Aorta (tissue), 5 donors: ENCODE data around the gene TEKTIP1. TPM values are rescaled to one million over a fixed set of nuclear protein-coding genes. Genes with fewer than 3 reads are reported as not detected.
"Not testable (repeated sequence)": the region's sequence is repeated elsewhere in the genome, so short reads cannot be mapped to it uniquely, and the experiment has no call there.

Experiments used
- ATAC-seq: fragments of 200-7000 bp; cut with Tn5 transposase; one replicate; pipeline ENCODE4 v1.9.1; 2022; ENCODE audit warnings: moderate library complexity; ENCODE audit not compliant: low FRiP score
- DNase-seq, 2 donors: peaks; one replicate each; pipeline ENCODE4 v3.0.0-alpha.2; 2020
- H3K27ac ChIP-seq, 2 donors: one replicate each; pipeline ENCODE4 v1.5.1; 2013; ENCODE audit warnings: low read length in 2 of 2, mild to moderate bottlenecking in 2 of 2, moderate library complexity in 2 of 2, control low read depth in 1 of 2, inconsistent platforms in 1 of 2, low read depth in 1 of 2
- H3K27me3 ChIP-seq, 2 donors: one replicate each; pipeline ENCODE4 v1.6.1; 2013; ENCODE audit warnings: control low read depth in 1 of 2, low read length in 1 of 2, mild to moderate bottlenecking in 1 of 2, moderate library complexity in 1 of 2; ENCODE audit not compliant: insufficient read depth in 2 of 2, control insufficient read depth in 1 of 2
- H3K36me3 ChIP-seq, 2 donors: one replicate each; pipeline ENCODE4 v1.6.1; 2013; ENCODE audit warnings: control low read depth in 1 of 2, low read length in 1 of 2, mild to moderate bottlenecking in 1 of 2; ENCODE audit not compliant: insufficient read depth in 2 of 2, control insufficient read depth in 1 of 2
- H3K4me1 ChIP-seq, 2 donors: one replicate each; pipeline ENCODE4 v1.6.1; 2013; ENCODE audit warnings: low read length in 2 of 2, control low read depth in 1 of 2, mild to moderate bottlenecking in 1 of 2, moderate library complexity in 1 of 2; ENCODE audit not compliant: insufficient read depth in 2 of 2, control insufficient read depth in 1 of 2
- H3K4me3 ChIP-seq, 2 donors: one replicate each; pipeline ENCODE4 v1.5.1; 2013; ENCODE audit warnings: low read length in 2 of 2, control low read depth in 1 of 2, mild to moderate bottlenecking in 1 of 2
- H3K9me3 ChIP-seq: one replicate; pipeline ENCODE4 v1.6.1; 2013; ENCODE audit warnings: mild to moderate bottlenecking, low read length; ENCODE audit not compliant: control insufficient read depth
- WGBS, 2 donors: extraction: QIAGEN DNeasy Blood & Tissue Kit; methylation state at CpG; one replicate each; pipeline ENCODE4 v1.1.7; 2013; 5-methylcytosine and 5-hydroxymethylcytosine counted together
- intact Hi-C, 2 donors: fragments of 100-400 bp; cut with DNase I; formaldehyde crosslinking; loops; one replicate each; pipeline versions ENCODE4 v1.14.2 to v1.15.0; 2022
- polyA plus RNA-seq, 2 donors: library from polyadenylated mRNA; stranded (reverse); fragments of 200-250 nt; gene quantifications; one replicate each; pipeline ENCODE4 v1.2.3, GENCODE V29; 2013
- total RNA-seq, 2 donors: library from RNA; stranded (reverse); fragmentation: NEBNext Ultra II Directional; extraction: Animal tissue kit (Norgen Biotek cat#: 25700); gene quantifications; one replicate each; pipeline ENCODE4 v1.2.1, GENCODE V29; 2021
- donor health status: healthy with polysubstance abuse.
- donor health status: Bipolar disorder and iron deficiency.
- donor health status: DM: no; HTN: no; CAD: no.
- donor health status: DM: no; HTN: no; CAD: no.
- donor health status: DM: yes; HTN: yes; CAD: no.

TEKTIP1 gene
- total and polyA plus RNA-seq, 4 donors = 0.46 to 2.4 (median 1.8) TPM; not detected in 1

- DNase-seq = no peak
- 88 to 90% methylated on average over 26 to 28 of the region's 28 CpGs for WGBS, 2 donors
- Histone ChIP-seq H3K4me3 (no peak overlapping the region), H3K27ac (no peak overlapping the region), H3K9me3 (no peaks in the 10 kb centered on the region), H3K4me1 (no peaks in the 10 kb centered on the region), H3K36me3 (peaks cover 0 to 3% of the 10 kb centered on the region in 2 donors), H3K27me3 (no peaks in the 10 kb centered on the region)
- intact Hi-C loops = no loop called here
- no peak for ATAC-seq
Measured at GRCh38 chr19:3526507-3527237, 12.3 kb upstream of the TEKTIP1 start.

GRCh38 chr19:3527238-3527910 lies 11.6 kb upstream of the TEKTIP1 start:
- intact Hi-C loops = no loop called here
- 92 to 96% methylated on average over 20 to 21 of the region's 21 CpGs for WGBS, 2 donors
- Histone ChIP-seq H3K9me3 (no peaks in the 10 kb centered on the region), H3K27me3 (no peaks in the 10 kb centered on the region), H3K36me3 (peaks cover 0 to 5% of the 10 kb centered on the region in 2 donors), H3K4me1 (no peaks in the 10 kb centered on the region), H3K27ac (no peak overlapping the region), H3K4me3 (no peak overlapping the region)
- ATAC-seq = no peak
- DNase-seq = no peak

GRCh38 chr19:3528080-3528479 lies 10.9 kb upstream of the TEKTIP1 start:
- no peaks in the 10 kb centered on the region for H3K4me1 ChIP-seq
- DNase-seq = no peak
- H3K27me3 ChIP-seq = no peaks in the 10 kb centered on the region
- intact Hi-C loops = no loop called here
- no peak overlapping the region for H3K4me3 ChIP-seq
- ATAC-seq = no peak
- H3K9me3 ChIP-seq = no peaks in the 10 kb centered on the region
- no peak overlapping the region for H3K27ac ChIP-seq
- H3K36me3 ChIP-seq = peaks cover 0 to 5% of the 10 kb centered on the region in 2 donors
- 98 to 99% methylated on average over 14 of the region's 14 CpGs for WGBS, 2 donors

GRCh38 chr19:3528539-3529211 lies 10.3 kb upstream of the TEKTIP1 start:
- DNase-seq (no peak), ATAC-seq (no peak)
- Histone ChIP-seq H3K4me3 (no peak overlapping the region), H3K36me3 (peaks cover 0 to 5% of the 10 kb centered on the region in 2 donors), H3K27me3 (no peaks in the 10 kb centered on the region), H3K4me1 (no peaks in the 10 kb centered on the region), H3K9me3 (no peaks in the 10 kb centered on the region), H3K27ac (no peak overlapping the region)
- WGBS, 2 donors = 93 to 97% methylated on average over 20 of the region's 20 CpGs
- intact Hi-C loops = no loop called here

GRCh38 chr19:3529299-3529698 lies 9.7 kb upstream of the TEKTIP1 start:
- H3K27me3 ChIP-seq, H3K36me3 ChIP-seq, H3K4me1 ChIP-seq, H3K27ac ChIP-seq, DNase-seq, intact Hi-C loops, ATAC-seq, H3K4me3 ChIP-seq, H3K9me3 ChIP-seq: not testable (repeated sequence)
- WGBS, 2 donors = 99 to 100% methylated on average over 7 of the region's 7 CpGs

- peaks cover 0 to 5% of the 10 kb centered on the region in 2 donors for H3K36me3 ChIP-seq
- H3K27ac ChIP-seq = no peak overlapping the region
- intact Hi-C loops = no loop called here
- H3K4me3 ChIP-seq = no peak overlapping the region
- no peaks in the 10 kb centered on the region for H3K4me1 ChIP-seq
- 97% methylated on average over 12 of the region's 12 CpGs for WGBS, 2 donors
- no peak for ATAC-seq
- DNase-seq = no peak
- H3K27me3 ChIP-seq = no peaks in the 10 kb centered on the region
- no peaks in the 10 kb centered on the region for H3K9me3 ChIP-seq
Measured at GRCh38 chr19:3530389-3530788, 8.6 kb upstream of the TEKTIP1 start.

- DNase-seq (no peak), ATAC-seq (no peak)
- Histone ChIP-seq H3K27me3 (no peaks in the 10 kb centered on the region), H3K27ac (no peak overlapping the region), H3K36me3 (peaks cover 0 to 5% of the 10 kb centered on the region in 2 donors), H3K4me3 (no peak overlapping the region), H3K4me1 (no peaks in the 10 kb centered on the region), H3K9me3 (no peaks in the 10 kb centered on the region)
- 91 to 93% methylated on average over 26 to 29 of the region's 29 CpGs for WGBS, 2 donors
- intact Hi-C loops = no loop called here
Measured at GRCh38 chr19:3531716-3532115, 7.3 kb upstream of the TEKTIP1 start.

GRCh38 chr19:3532154-3532786 lies 6.7 kb upstream of the TEKTIP1 start:
- Histone ChIP-seq H3K9me3 (no peaks in the 10 kb centered on the region), H3K36me3 (peaks cover 0 to 5% of the 10 kb centered on the region in 2 donors), H3K4me3 (no peak overlapping the region), H3K27ac (no peak overlapping the region), H3K4me1 (no peaks in the 10 kb centered on the region), H3K27me3 (no peaks in the 10 kb centered on the region)
- no peak for ATAC-seq
- no peak for DNase-seq
- intact Hi-C loops = no loop called here
- 93 to 94% methylated on average over 26 to 33 of the region's 33 CpGs for WGBS, 2 donors
